OCI-LY7 (cell line): Measurements from ENCODE around the gene S1PR1. TPM values are rescaled to one million over a fixed set of nuclear protein-coding genes. Genes with fewer than 3 reads are reported as not detected.

ENCODE experiments used
- BruUV-seq: library from RNA; stranded (reverse); fragments of 400-500 nt; replicated peaks from 2 replicates; lab custom pipeline; 2021; lab: Mats Ljungman, UMichigan
- CTCF ChIA-PET: fragments of 300-600 bp; sonication (Branson Sonifier 250); formaldehyde crosslinking; loops from one replicate; lab custom pipeline; 2022; ENCODE audit warnings: antibody characterized with exemption; ENCODE audit not compliant: unreplicated experiment; lab: Charles Lee
- POLR2A ChIA-PET: fragments of 300-600 bp; sonication (Branson Sonifier 250); formaldehyde crosslinking; loops from one replicate; lab custom pipeline; 2022; ENCODE audit warnings: antibody characterized with exemption; lab: Charles Lee
- DNase-seq: peaks from one replicate; pipeline ENCODE4 v3.0.0-alpha.2; 2015; ENCODE audit warnings: low spot score
- H2AFZ ChIP-seq: fragments of 200-600 bp; sonication (generic), shearing (Covaris generic); 2 replicates; pipeline ENCODE4 v1.6.1; 2014; ENCODE audit warnings: mild to moderate bottlenecking, antibody characterized with exemption, low read length, moderate library complexity
- H3K27ac ChIP-seq: fragments of 200-600 bp; sonication (generic); 2 replicates; pipeline ENCODE4 v1.5.1; 2014; ENCODE audit warnings: mixed run types, low read depth, mild to moderate bottlenecking, moderate library complexity, low read length, inconsistent platforms; ENCODE audit not compliant: poor library complexity, severe bottlenecking
- H3K36me3 ChIP-seq: fragments of 200-600 bp; sonication (generic); 2 replicates; pipeline ENCODE4 v1.6.1; 2014; ENCODE audit warnings: mild to moderate bottlenecking, antibody characterized with exemption, low read length, moderate library complexity, mixed read lengths; ENCODE audit not compliant: insufficient read depth
- H3K4me1 ChIP-seq: fragments of 200-600 bp; sonication (generic); 2 replicates; pipeline ENCODE4 v1.5.1; 2014; ENCODE audit warnings: mild to moderate bottlenecking, low read length; ENCODE audit not compliant: insufficient read depth, poor library complexity, severe bottlenecking
- H3K4me2 ChIP-seq: fragments of 200-600 bp; sonication (generic); 2 replicates; pipeline ENCODE4 v1.6.1; 2014; ENCODE audit warnings: mild to moderate bottlenecking, low read length
- H3K4me3 ChIP-seq: fragments of 200-600 bp; sonication (generic); 2 replicates; pipeline ENCODE4 v1.5.1; 2014; ENCODE audit warnings: mild to moderate bottlenecking, low read depth, low read length; ENCODE audit not compliant: poor library complexity, severe bottlenecking
- H3K79me2 ChIP-seq: fragments of 200-600 bp; sonication (generic); 2 replicates; pipeline ENCODE4 v1.6.1; 2016; ENCODE audit warnings: low read depth, mild to moderate bottlenecking, low read length, moderate library complexity, mixed read lengths; ENCODE audit not compliant: insufficient read depth
- H3K9me2 ChIP-seq: fragments of 200-600 bp; sonication (generic); 2 replicates; pipeline ENCODE4 v1.6.1; 2016; ENCODE audit warnings: mild to moderate bottlenecking, low read length, mixed read lengths; ENCODE audit not compliant: insufficient read depth
- H3K9me3 ChIP-seq: fragments of 200-600 bp; sonication (generic); 2 replicates; pipeline ENCODE4 v1.6.1; 2014; ENCODE audit warnings: mild to moderate bottlenecking, mixed run types, low read length, mixed read lengths
- H4K20me1 ChIP-seq: fragments of 200-600 bp; sonication (generic); 2 replicates; pipeline ENCODE4 v1.6.1; 2014; ENCODE audit warnings: mild to moderate bottlenecking, antibody characterized with exemption, low read length, moderate library complexity, mixed read lengths; ENCODE audit not compliant: insufficient read depth
- EZH2phosphoT487 ChIP-seq: fragments of 200-600 bp; sonication (generic); IDR thresholded peaks from 2 replicates; pipeline ENCODE4 v1.6.1; 2018; ENCODE audit warnings: low read depth, borderline replicate concordance, mild to moderate bottlenecking, mixed run types, antibody characterized with exemption, low read length, moderate library complexity, mixed read lengths
- intact Hi-C: fragments of 100-400 bp; cut with micrococcal nuclease; formaldehyde crosslinking; loops from one replicate; pipeline ENCODE4 v1.10.0; 2022; ENCODE audit not compliant: unreplicated experiment
- total RNA-seq, 2 experiments: library from RNA; depleted of rRNA in 1 of 2; stranded (reverse); fragments of >200 nt in 1 of 2; shearing (Covaris generic) in 1 of 2; gene quantifications; 2 replicates each; pipeline ENCODE4 v1.2.3, GENCODE V29; 2014 to 2022
- TF ChIP-seq, protein P1 (sequence below): fragments of 200-600 bp; sonication (generic); conservative IDR thresholded peaks from 2 replicates; pipeline ENCODE4 v1.5.1; 2014; ENCODE audit warnings: mild to moderate bottlenecking, antibody characterized with exemption, low read length, moderate library complexity, mixed read lengths

S1PR1 gene
- total RNA-seq, 2 experiments from 2014 or later, result 0.41 TPM; not detected in 1

DNA sequence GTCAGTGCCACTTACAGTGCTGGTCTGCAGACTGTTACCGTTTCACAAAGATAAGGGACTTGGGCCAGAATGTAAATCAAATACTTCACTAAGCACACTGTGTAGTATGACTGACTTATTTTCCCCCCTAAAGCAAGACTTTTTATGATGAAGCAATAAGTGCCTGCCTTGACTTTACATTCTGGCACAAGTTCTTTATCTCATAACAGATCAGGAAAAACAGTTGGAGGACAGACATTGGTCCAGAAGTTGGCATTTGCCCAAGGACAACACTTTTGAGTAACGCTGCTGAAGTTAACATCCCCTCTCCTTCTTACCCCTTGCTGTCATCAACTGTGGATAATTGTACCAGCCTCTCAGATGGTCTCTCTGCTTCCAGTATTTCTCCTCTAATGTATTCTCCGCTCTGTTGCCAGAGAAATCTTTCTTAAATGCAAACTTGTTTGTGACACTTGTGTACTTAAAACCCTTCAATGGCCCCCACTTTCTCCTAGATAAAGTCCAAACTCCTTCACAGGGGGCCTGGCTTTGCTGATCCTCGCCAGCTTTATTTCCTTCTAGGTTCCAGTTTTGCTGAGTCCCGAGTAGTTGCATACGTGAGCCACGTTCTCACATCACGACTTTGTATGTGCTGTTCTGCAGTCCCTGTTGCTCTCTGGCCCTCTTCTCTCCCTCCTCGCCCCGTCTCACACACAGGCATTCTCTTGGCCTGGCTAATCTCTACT, 45.7 kb downstream of the S1PR1 start:
- H3K9me2 ChIP-seq, result no peaks in the 10 kb centered on the region
- H2AFZ ChIP-seq, result no peak overlapping the region
- no peak for DNase-seq
- no peaks in the 10 kb centered on the region for H3K4me1 ChIP-seq
- H4K20me1 ChIP-seq, result no peaks in the 10 kb centered on the region
- no peak overlapping the region for H3K27ac ChIP-seq
- no peaks in the 10 kb centered on the region for H3K79me2 ChIP-seq
- H3K4me3 ChIP-seq, result no peak overlapping the region
- H3K4me2 ChIP-seq, result no peak overlapping the region
- TF ChIP-seq EZH2phosphoT487, result no peak
- TF ChIP-seq, protein P1, sequence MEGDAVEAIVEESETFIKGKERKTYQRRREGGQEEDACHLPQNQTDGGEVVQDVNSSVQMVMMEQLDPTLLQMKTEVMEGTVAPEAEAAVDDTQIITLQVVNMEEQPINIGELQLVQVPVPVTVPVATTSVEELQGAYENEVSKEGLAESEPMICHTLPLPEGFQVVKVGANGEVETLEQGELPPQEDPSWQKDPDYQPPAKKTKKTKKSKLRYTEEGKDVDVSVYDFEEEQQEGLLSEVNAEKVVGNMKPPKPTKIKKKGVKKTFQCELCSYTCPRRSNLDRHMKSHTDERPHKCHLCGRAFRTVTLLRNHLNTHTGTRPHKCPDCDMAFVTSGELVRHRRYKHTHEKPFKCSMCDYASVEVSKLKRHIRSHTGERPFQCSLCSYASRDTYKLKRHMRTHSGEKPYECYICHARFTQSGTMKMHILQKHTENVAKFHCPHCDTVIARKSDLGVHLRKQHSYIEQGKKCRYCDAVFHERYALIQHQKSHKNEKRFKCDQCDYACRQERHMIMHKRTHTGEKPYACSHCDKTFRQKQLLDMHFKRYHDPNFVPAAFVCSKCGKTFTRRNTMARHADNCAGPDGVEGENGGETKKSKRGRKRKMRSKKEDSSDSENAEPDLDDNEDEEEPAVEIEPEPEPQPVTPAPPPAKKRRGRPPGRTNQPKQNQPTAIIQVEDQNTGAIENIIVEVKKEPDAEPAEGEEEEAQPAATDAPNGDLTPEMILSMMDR, result no peak
- POLR2A ChIA-PET, result interaction anchor here (0.6 kb wide), 1 partner anchor 462 kb away, joined by 3 read pairs; no protein-coding TSS in a partner anchor
- no peaks in the 10 kb centered on the region for H3K9me3 ChIP-seq
- no peaks in the 10 kb centered on the region for H3K36me3 ChIP-seq
- CTCF ChIA-PET, result no interaction called here
- intact Hi-C loops, result loop anchor here (10.0 kb wide), 1 partner anchor 258 kb away; the partner anchor contains the start of gene DPH5
- BruUV-seq, result no TSS peak

DNA sequence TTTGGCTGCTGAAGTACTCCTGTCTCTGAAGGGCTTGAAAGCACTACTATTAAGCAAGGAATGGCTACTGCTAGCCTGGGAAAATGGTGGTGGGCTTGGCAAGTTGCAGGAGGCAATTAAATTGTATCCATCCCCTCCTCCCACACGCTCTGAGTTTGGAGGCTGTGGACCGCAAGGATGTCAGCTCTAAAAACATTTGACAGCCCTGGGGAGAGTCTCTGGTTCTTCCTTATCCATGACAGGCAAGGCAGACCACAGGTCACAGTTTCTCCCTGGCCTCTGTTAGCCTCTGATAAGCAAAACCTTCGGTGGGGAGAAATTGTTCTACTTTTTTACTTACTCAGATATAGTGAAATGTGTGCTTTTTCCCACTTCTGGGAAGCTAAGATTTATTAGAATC, 46.6 kb downstream of the S1PR1 start:
- POLR2A ChIA-PET, result no interaction called here
- peaks cover 5% of the 10 kb centered on the region for H3K4me1 ChIP-seq
- no TSS peak for BruUV-seq

More for the DNA sequence above, 46.6 kb downstream of the S1PR1 start:
- CTCF ChIA-PET, result no interaction called here
- Histone ChIP-seq H4K20me1 (no peaks in the 10 kb centered on the region), H3K79me2 (no peaks in the 10 kb centered on the region), H3K9me3 (no peaks in the 10 kb centered on the region), H3K36me3 (no peaks in the 10 kb centered on the region), H2AFZ (no peak overlapping the region), H3K9me2 (no peaks in the 10 kb centered on the region), H3K4me3 (no peak overlapping the region), H3K4me2 (no peak overlapping the region), H3K27ac (no peak overlapping the region)
- no peak for DNase-seq
- intact Hi-C loops, result loop anchor here (10.0 kb wide), 1 partner anchor 259 kb away; the partner anchor contains the start of gene DPH5
- TF ChIP-seq, protein P1, result no peak
- TF ChIP-seq EZH2phosphoT487, result no peak
